ENCODE measurements around the gene KRT2.

KRT2 gene

DNA sequence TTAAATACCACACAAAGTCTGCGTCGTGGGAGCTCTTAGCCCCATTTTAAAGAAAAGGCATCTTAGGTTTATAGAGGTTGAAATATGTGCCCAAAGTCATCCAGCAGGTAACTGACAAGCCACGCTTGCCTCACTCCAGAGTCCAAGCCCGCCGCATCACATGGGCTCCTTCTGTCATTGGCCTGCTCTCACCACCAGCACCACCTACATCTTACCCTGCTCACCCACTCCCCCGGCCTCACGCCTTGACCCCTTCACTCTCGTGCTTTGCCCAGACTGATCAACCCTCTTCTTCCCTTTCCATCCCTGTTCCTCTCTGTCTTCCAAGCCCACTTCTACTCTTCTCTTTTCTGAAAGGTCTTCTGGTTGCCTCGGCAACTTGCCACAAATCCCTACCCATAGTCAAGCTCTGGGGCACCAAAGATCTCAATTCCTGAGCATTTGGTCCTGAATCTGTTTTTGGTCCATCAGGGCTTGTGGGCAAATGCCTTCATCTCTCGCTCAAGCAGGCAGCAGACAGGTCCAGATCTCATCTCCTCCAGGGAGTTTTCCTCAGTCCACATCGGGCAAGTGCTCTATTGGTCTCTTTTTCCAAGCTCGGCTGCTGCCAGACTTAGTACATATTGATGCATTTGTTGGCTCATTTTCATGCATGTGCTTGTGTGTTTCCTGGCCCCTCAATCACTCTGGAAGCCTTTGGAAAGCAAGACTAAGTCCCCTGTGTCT, 31.7 kb upstream of the KRT2 start:
- TF ChIP-seq, protein P1, sequence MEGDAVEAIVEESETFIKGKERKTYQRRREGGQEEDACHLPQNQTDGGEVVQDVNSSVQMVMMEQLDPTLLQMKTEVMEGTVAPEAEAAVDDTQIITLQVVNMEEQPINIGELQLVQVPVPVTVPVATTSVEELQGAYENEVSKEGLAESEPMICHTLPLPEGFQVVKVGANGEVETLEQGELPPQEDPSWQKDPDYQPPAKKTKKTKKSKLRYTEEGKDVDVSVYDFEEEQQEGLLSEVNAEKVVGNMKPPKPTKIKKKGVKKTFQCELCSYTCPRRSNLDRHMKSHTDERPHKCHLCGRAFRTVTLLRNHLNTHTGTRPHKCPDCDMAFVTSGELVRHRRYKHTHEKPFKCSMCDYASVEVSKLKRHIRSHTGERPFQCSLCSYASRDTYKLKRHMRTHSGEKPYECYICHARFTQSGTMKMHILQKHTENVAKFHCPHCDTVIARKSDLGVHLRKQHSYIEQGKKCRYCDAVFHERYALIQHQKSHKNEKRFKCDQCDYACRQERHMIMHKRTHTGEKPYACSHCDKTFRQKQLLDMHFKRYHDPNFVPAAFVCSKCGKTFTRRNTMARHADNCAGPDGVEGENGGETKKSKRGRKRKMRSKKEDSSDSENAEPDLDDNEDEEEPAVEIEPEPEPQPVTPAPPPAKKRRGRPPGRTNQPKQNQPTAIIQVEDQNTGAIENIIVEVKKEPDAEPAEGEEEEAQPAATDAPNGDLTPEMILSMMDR (IDR thresholded peaks at IDR 0.05), result no peak
- H3K27ac Mint-ChIP-seq, result no peak overlapping the region
- H3K36me3 Mint-ChIP-seq (ENCODE audit: low read depth), result no peaks in the 10 kb centered on the region
- H3K27me3 Mint-ChIP-seq (ENCODE audit: low read depth, poor library complexity), result peaks cover 49% of the 10 kb centered on the region
- H3K9me3 Mint-ChIP-seq, result no peaks in the 10 kb centered on the region
- no peak overlapping the region for H3K4me3 Mint-ChIP-seq
- DNase-seq, result no peak
- H3K4me1 Mint-ChIP-seq, result no peaks in the 10 kb centered on the region

DNA sequence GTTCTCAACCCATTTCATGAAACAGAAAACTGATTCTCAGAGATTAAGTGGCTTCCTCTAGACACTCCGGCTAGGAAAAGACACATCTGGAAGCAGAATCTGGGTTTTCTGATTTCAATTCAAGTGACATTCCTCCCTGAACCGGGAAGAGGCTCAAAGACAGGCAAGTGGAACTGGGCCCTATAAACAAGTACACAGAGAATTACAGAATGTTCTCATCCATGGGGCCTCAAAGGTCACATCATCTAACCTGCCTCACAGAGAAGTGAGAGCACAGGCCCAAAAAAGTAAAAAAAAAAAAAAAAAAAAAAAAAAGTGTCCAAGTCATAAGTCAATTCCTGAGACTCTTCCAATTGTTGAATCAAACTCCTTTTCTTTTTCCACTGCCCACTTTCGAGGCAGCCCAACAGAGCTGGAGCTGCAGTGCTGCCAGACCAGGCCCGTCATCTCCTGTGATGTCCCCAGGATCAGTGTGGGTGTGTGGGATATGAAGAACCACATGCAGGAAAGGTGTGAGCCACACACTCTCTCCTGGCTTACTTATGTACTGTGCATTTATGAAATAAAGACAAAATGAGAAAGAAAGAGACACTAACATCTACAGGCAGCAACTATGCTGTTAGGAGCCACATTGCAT, 31.0 kb upstream of the KRT2 start:
- no peak for DNase-seq
- no peaks in the 10 kb centered on the region for H3K9me3 Mint-ChIP-seq
- no peak overlapping the region for H3K27ac Mint-ChIP-seq
- no peaks in the 10 kb centered on the region for H3K36me3 Mint-ChIP-seq (ENCODE audit: low read depth)
- H3K4me1 Mint-ChIP-seq, result no peaks in the 10 kb centered on the region
- H3K4me3 Mint-ChIP-seq, result no peak overlapping the region
- H3K27me3 Mint-ChIP-seq (ENCODE audit: low read depth, poor library complexity), result peaks cover 49% of the 10 kb centered on the region
- TF ChIP-seq, protein P1 (IDR thresholded peaks at IDR 0.05), result no peak

DNA sequence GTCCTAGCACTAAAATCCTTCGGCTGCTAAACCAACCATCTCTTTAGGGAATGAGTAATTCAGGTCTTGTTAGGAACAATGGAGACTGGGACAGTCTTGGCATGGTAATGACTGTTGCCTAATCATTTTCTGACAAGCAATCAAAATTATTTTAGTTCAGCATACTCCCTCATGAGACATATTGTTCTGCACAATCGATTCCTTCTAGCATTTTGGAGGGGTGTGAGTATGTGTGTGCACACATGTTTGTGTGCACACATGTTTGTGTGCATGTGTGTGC, 30.3 kb upstream of the KRT2 start:
- no peak overlapping the region for H3K4me3 Mint-ChIP-seq
- no peak for DNase-seq
- H3K27me3 Mint-ChIP-seq (ENCODE audit: low read depth, poor library complexity), result peaks cover 50% of the 10 kb centered on the region
- TF ChIP-seq, protein P1 (IDR thresholded peaks at IDR 0.05), result no peak
- H3K27ac Mint-ChIP-seq, result no peak overlapping the region
- no peaks in the 10 kb centered on the region for H3K36me3 Mint-ChIP-seq (ENCODE audit: low read depth)
- H3K4me1 Mint-ChIP-seq, result no peaks in the 10 kb centered on the region
- no peaks in the 10 kb centered on the region for H3K9me3 Mint-ChIP-seq

DNA sequence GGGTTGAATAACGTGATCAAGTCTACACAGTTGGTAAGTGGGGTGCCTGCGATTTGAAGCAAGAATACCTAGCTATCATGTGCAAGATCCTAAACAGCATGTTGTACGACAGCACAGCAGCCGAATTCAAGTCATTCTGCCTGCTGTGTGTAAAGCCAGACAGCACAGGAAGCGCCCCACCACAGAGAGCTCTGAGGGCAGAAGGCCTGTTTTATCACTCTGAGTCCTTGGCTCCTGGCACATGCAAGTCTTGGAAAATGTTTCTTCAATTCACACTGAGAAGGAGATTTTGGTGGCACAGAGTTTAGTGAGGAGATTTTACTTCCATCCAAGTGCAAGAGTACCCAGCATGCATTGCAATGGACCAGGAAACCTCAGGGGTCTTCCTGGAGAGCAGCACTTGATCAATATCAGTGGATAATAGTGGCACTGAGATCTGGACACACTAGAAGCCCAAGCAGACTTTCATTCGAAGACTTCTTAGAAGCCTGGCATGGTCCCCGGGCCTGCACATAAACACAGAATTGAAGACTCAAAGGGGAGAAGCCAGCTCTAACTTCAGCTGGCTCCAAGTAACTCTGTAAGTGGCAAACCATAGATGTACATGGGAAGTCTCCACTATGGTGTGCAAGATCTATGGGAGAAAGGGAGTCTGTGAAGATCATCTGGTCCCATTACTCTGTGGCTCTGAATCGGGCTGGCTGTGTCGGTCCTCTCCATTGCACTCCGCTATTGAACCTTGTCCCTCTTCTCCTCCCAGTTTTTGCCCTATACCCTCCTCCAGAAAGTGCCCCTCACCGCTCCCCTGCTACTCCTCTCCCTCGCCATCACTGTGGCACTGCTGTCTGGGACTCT, 29.7 kb upstream of the KRT2 start:
- no peak overlapping the region for H3K27ac Mint-ChIP-seq
- no peak overlapping the region for H3K4me3 Mint-ChIP-seq
- TF ChIP-seq, protein P1 (IDR thresholded peaks at IDR 0.05), result no peak
- H3K4me1 Mint-ChIP-seq, result no peaks in the 10 kb centered on the region
- no peaks in the 10 kb centered on the region for H3K9me3 Mint-ChIP-seq
- H3K27me3 Mint-ChIP-seq (ENCODE audit: low read depth, poor library complexity), result peaks cover 46% of the 10 kb centered on the region
- H3K36me3 Mint-ChIP-seq (ENCODE audit: low read depth), result no peaks in the 10 kb centered on the region
- DNase-seq, result no peak

DNA sequence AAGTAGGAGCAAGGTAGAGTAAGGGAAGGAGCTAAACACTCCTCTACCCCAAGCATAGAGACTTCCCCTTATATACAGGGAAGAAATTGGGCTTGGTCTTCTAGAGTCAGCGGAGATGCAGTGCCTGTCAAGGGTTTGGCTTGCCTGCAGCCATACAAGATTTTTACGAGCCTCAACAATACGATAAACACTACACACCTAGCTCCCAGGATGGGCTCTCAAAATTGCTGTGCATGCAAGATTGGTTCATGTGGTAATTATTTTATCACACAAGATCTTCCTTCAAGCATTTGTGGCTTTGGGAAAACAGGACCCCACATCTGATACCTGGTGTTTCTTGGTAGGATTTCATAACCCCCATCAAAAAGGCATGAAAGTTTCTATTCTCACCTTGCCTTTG, 28.4 kb upstream of the KRT2 start, which contains the start of gene KRT1:
Gene KRT1 (minus strand): TSS at position 45 of the 400 bp plus-strand sequence. CDS start 59 bp downstream, outside the sequence.
- H3K36me3 Mint-ChIP-seq (ENCODE audit: low read depth), result no peaks in the 10 kb centered on the region
- no peaks in the 10 kb centered on the region for H3K9me3 Mint-ChIP-seq
- H3K4me1 Mint-ChIP-seq, result no peaks in the 10 kb centered on the region
- TF ChIP-seq, protein P1 (IDR thresholded peaks at IDR 0.05), result no peak
- H3K27ac Mint-ChIP-seq, result no peak within 1 kb of the TSS
- no peak for DNase-seq
- H3K4me3 Mint-ChIP-seq, result no peak within 1 kb of the TSS
- H3K27me3 Mint-ChIP-seq (ENCODE audit: low read depth, poor library complexity), result peaks cover 40% of the 10 kb centered on the region
